Panc1 (cell line): ENCODE data around the gene HLA-A. TPM values are rescaled to one million over a fixed set of nuclear protein-coding genes. Genes with fewer than 3 reads are reported as not detected.

Experiments used
- ATAC-seq: fragments of 200-7000 bp; cut with Tn5 transposase; 2 replicates; pipeline ENCODE4 v1.9.1; 2020; ENCODE audit warnings: mild to moderate bottlenecking, moderate library complexity
- BruUV-seq: library from RNA; stranded (reverse); fragments of 400-500 nt; replicated peaks from 2 replicates; lab custom pipeline; 2021; lab: Mats Ljungman, UMichigan
- CTCF ChIA-PET: fragments of 300-600 bp; sonication (Branson Sonifier 250); formaldehyde crosslinking; loops from one replicate; lab custom pipeline; 2022; ENCODE audit warnings: antibody characterized with exemption; lab: Charles Lee
- POLR2A ChIA-PET: fragments of 300-600 bp; sonication (Branson Sonifier 250); formaldehyde crosslinking; loops from one replicate; lab custom pipeline; 2022; ENCODE audit warnings: antibody characterized with exemption; lab: Charles Lee
- DNase-seq: peaks from one replicate; pipeline ENCODE4 v3.0.0-alpha.2; 2010; ENCODE audit warnings: low read depth, low spot score
- H3K27ac ChIP-seq: 2 replicates; pipeline ENCODE4 v1.5.1; 2011; ENCODE audit warnings: mild to moderate bottlenecking, low read length, inconsistent platforms
- H3K27me3 ChIP-seq: fragments of 200-500 bp; sonication (Bioruptor generic); 2 replicates; pipeline ENCODE4 v1.6.0; 2014; ENCODE audit warnings: low read length, inconsistent platforms; ENCODE audit not compliant: control insufficient read depth, insufficient read depth
- H3K36me3 ChIP-seq: fragments of 200-500 bp; sonication (Bioruptor generic); 2 replicates; pipeline ENCODE4 v1.5.1; 2014; ENCODE audit warnings: inconsistent platforms, mild to moderate bottlenecking, low read length, moderate library complexity; ENCODE audit not compliant: control insufficient read depth, insufficient read depth
- H3K4me1 ChIP-seq: 2 replicates; pipeline ENCODE4 v1.5.1; 2011; ENCODE audit warnings: inconsistent platforms, mild to moderate bottlenecking, low read length, moderate library complexity; ENCODE audit not compliant: control insufficient read depth, insufficient read depth
- H3K4me3 ChIP-seq, 2 experiments: 2 replicates each; pipeline ENCODE4 v1.5.1; 2011 to 2012; ENCODE audit warnings: low read depth in 2 of 2, low read length in 2 of 2, mild to moderate bottlenecking in 2 of 2, inconsistent platforms in 1 of 2, moderate library complexity in 1 of 2
- H3K9me3 ChIP-seq: fragments of 200-500 bp; sonication (Bioruptor generic); 2 replicates; pipeline ENCODE4 v1.5.1; 2014; ENCODE audit warnings: low read depth, mild to moderate bottlenecking, inconsistent platforms, low read length, moderate library complexity; ENCODE audit not compliant: control insufficient read depth, insufficient read depth
- POLR2AphosphoS5 ChIP-seq: IDR thresholded peaks from 2 replicates; pipeline ENCODE4 v1.6.1; 2012; ENCODE audit warnings: mild to moderate bottlenecking, low read depth, low read length, moderate library complexity
- SIN3A ChIP-seq: IDR thresholded peaks from 2 replicates; pipeline ENCODE4 v1.6.1; 2012; ENCODE audit warnings: low read depth, mild to moderate bottlenecking, low read length, moderate library complexity, borderline replicate concordance; ENCODE audit not compliant: insufficient read depth
- TCF7L2 ChIP-seq: IDR thresholded peaks from 2 replicates; pipeline ENCODE4 v1.6.1; 2011; ENCODE audit warnings: mild to moderate bottlenecking, low read depth, low read length, inconsistent platforms
- in situ Hi-C: cut with HindIII; loops from 2 replicates; pipeline ENCODE4 v1.10.0; 2016; ENCODE audit warnings: low sequenced_read_pairs, low pct_unique_long_range_greater_than_20kb
- intact Hi-C: fragments of 100-400 bp; cut with micrococcal nuclease; formaldehyde crosslinking; loops from one replicate; pipeline ENCODE4 v1.10.0; 2022; ENCODE audit not compliant: unreplicated experiment
- total RNA-seq: library from RNA; stranded (reverse); gene quantifications from one replicate; pipeline ENCODE4 v1.2.1, GENCODE V29; 2021; ENCODE audit not compliant: unreplicated experiment
- TF ChIP-seq, protein P1 (sequence below): fragments of 450-650 bp; IDR thresholded peaks from 2 replicates; pipeline ENCODE4 v1.5.1; 2017; ENCODE audit warnings: mild to moderate bottlenecking
- TF ChIP-seq, protein P2 (sequence below), 2 experiments: IDR thresholded peaks; 2 replicates each; pipeline ENCODE4 v1.6.1; 2011 to 2012; ENCODE audit warnings: low read depth in 2 of 2, control low read depth in 1 of 2, low read length in 1 of 2, mild to moderate bottlenecking in 1 of 2, moderate library complexity in 1 of 2; ENCODE audit not compliant: insufficient read depth in 1 of 2

The HLA-A gene
- total RNA-seq, 1 experiment from 2014 or later, result 397 TPM

DNA sequence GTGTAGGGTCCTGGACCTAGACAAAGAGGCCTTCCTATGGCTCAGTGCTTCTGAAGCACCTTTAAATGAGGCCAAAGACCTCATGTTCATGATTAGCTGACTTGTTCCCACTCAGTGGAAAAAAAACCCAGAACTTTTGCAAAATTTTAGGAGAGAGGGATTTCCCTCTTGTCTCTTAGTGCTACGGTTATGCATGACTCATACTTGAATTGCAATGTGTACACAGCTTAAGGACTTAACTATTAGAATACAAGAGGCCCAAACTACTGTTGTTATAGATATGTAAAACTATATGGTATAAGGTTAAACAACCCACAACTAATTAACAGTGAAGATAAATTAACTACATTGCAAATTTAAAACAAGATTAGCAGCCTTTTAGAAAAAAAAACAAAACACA lies 32.3 kb upstream of the HLA-A start:
- no peaks in the 10 kb centered on the region for H3K27me3 ChIP-seq
- DNase-seq (no peak), ATAC-seq (no peak)
- no peaks in the 10 kb centered on the region for H3K36me3 ChIP-seq
- H3K27ac ChIP-seq, result no peak overlapping the region
- no peaks in the 10 kb centered on the region for H3K9me3 ChIP-seq
- no peak for TF ChIP-seq SIN3A
- TF ChIP-seq POLR2AphosphoS5, result no peak
- TF ChIP-seq, protein P1, sequence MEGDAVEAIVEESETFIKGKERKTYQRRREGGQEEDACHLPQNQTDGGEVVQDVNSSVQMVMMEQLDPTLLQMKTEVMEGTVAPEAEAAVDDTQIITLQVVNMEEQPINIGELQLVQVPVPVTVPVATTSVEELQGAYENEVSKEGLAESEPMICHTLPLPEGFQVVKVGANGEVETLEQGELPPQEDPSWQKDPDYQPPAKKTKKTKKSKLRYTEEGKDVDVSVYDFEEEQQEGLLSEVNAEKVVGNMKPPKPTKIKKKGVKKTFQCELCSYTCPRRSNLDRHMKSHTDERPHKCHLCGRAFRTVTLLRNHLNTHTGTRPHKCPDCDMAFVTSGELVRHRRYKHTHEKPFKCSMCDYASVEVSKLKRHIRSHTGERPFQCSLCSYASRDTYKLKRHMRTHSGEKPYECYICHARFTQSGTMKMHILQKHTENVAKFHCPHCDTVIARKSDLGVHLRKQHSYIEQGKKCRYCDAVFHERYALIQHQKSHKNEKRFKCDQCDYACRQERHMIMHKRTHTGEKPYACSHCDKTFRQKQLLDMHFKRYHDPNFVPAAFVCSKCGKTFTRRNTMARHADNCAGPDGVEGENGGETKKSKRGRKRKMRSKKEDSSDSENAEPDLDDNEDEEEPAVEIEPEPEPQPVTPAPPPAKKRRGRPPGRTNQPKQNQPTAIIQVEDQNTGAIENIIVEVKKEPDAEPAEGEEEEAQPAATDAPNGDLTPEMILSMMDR, result no peak
- TF ChIP-seq TCF7L2, result no peak
- TF ChIP-seq, protein P2, sequence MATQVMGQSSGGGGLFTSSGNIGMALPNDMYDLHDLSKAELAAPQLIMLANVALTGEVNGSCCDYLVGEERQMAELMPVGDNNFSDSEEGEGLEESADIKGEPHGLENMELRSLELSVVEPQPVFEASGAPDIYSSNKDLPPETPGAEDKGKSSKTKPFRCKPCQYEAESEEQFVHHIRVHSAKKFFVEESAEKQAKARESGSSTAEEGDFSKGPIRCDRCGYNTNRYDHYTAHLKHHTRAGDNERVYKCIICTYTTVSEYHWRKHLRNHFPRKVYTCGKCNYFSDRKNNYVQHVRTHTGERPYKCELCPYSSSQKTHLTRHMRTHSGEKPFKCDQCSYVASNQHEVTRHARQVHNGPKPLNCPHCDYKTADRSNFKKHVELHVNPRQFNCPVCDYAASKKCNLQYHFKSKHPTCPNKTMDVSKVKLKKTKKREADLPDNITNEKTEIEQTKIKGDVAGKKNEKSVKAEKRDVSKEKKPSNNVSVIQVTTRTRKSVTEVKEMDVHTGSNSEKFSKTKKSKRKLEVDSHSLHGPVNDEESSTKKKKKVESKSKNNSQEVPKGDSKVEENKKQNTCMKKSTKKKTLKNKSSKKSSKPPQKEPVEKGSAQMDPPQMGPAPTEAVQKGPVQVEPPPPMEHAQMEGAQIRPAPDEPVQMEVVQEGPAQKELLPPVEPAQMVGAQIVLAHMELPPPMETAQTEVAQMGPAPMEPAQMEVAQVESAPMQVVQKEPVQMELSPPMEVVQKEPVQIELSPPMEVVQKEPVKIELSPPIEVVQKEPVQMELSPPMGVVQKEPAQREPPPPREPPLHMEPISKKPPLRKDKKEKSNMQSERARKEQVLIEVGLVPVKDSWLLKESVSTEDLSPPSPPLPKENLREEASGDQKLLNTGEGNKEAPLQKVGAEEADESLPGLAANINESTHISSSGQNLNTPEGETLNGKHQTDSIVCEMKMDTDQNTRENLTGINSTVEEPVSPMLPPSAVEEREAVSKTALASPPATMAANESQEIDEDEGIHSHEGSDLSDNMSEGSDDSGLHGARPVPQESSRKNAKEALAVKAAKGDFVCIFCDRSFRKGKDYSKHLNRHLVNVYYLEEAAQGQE (IDR thresholded peaks at IDR 0.05; ENCODE audit: insufficient read depth in 1 of 2, low read depth in 2 of 2, low read length in 1 of 2), result no peak
- BruUV-seq, result no TSS peak
- H3K4me1 ChIP-seq, result no peaks in the 10 kb centered on the region
- CTCF ChIA-PET, result no interaction called here
- in situ Hi-C loops, result no loop called here
- intact Hi-C loops, result no loop called here
- POLR2A ChIA-PET, result no interaction called here
- H3K4me3 ChIP-seq, result no peak overlapping the region

DNA sequence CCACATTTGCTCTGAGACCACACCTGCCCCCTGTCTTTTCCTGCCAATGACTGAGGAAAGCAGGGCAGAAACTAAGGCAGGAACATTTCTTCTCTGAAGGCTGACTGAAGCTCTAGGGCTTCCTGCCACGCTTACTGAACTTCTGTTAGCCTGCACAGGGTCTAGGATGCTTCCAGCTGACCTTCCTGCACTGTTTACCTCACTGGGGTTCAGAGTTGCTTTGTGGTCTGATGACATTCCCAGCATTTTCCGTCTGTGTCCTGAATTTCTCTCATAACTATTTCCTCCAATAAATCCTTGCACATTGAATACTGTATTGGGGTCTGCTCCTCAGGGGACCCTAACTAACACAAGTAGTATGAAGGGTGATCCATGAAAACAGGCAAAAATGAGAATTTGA lies 29.5 kb upstream of the HLA-A start:
- no TSS peak for BruUV-seq
- no peak overlapping the region for H3K4me3 ChIP-seq
- ATAC-seq (no peak), DNase-seq (no peak)
- no peak overlapping the region for H3K27ac ChIP-seq
- intact Hi-C loops, result no loop called here
- in situ Hi-C loops, result no loop called here
- ChIA-PET POLR2A (no interaction called here), CTCF (no interaction called here)
- no peaks in the 10 kb centered on the region for H3K36me3 ChIP-seq
- H3K27me3 ChIP-seq, result no peaks in the 10 kb centered on the region
- H3K9me3 ChIP-seq, result no peaks in the 10 kb centered on the region
- TF ChIP-seq, protein P1, result no peak
- TF ChIP-seq POLR2AphosphoS5 (no peak), SIN3A (no peak), TCF7L2 (no peak)
- TF ChIP-seq, protein P2 (IDR thresholded peaks at IDR 0.05; ENCODE audit: insufficient read depth in 1 of 2, low read depth in 2 of 2, low read length in 1 of 2), result no peak
- H3K4me1 ChIP-seq, result no peaks in the 10 kb centered on the region
